HepG2 (cell line): ENCODE data around the gene BIRC6. TPM values are rescaled to one million over a fixed set of nuclear protein-coding genes. Genes with fewer than 3 reads are reported as not detected.

Experiments used
- CHD2 ChIP-seq: IDR thresholded peaks from 2 replicates; pipeline ENCODE4 v1.6.1; 2011; ENCODE audit warnings: low read depth, low read length, improper control_type of control experiment
- ELF4 ChIP-seq: sonication (generic); formaldehyde crosslinking; IDR thresholded peaks from 2 replicates; pipeline ENCODE4 v1.5.0; 2020; ENCODE audit warnings: missing genetic modification reagents, mild to moderate bottlenecking, moderate library complexity, borderline replicate concordance
- ETV6 ChIP-seq: sonication (generic); formaldehyde crosslinking; conservative IDR thresholded peaks from 2 replicates; pipeline ENCODE4 v1.4.0; 2020; ENCODE audit warnings: missing genetic modification reagents
- HMGA1 ChIP-seq: sonication (generic); formaldehyde crosslinking; conservative IDR thresholded peaks from 2 replicates; pipeline ENCODE4 v1.4.0; 2020; ENCODE audit warnings: missing genetic modification reagents
- HOXA5 ChIP-seq: sonication (generic); formaldehyde crosslinking; IDR thresholded peaks from 2 replicates; pipeline ENCODE4 v1.4.0; 2020; ENCODE audit warnings: missing genetic modification reagents
- KLF15 ChIP-seq: sonication (generic); formaldehyde crosslinking; IDR thresholded peaks from 2 replicates; pipeline ENCODE4 v1.8.1; 2023; ENCODE audit warnings: borderline replicate concordance, mild to moderate bottlenecking, inconsistent platforms, missing genetic modification reagents, mixed read lengths
- KLF6 ChIP-seq: IDR thresholded peaks from 2 replicates; pipeline ENCODE4 v1.8.0; 2016; ENCODE audit warnings: missing biosample characterization, missing genetic modification reagents
- MBD4 ChIP-seq: IDR thresholded peaks from 2 replicates; pipeline ENCODE4 v1.6.1; 2012; ENCODE audit warnings: low read length, inconsistent platforms, borderline replicate concordance
- MTF2 ChIP-seq: sonication (generic); formaldehyde crosslinking; IDR thresholded peaks from 2 replicates; pipeline ENCODE4 v1.5.0; 2020; ENCODE audit warnings: missing genetic modification reagents, borderline replicate concordance
- SAP130 ChIP-seq: IDR thresholded peaks from 2 replicates; pipeline ENCODE4 v1.6.1; 2016; ENCODE audit warnings: low read depth
- SCMH1 ChIP-seq: sonication (generic); formaldehyde crosslinking; IDR thresholded peaks from 2 replicates; pipeline ENCODE4 v1.9.0; 2021; ENCODE audit warnings: missing genetic modification reagents, mild to moderate bottlenecking, borderline replicate concordance
- SNAI1 ChIP-seq: sonication (generic); formaldehyde crosslinking; IDR thresholded peaks from 2 replicates; pipeline ENCODE4 v1.5.0; 2020; ENCODE audit warnings: mild to moderate bottlenecking, missing genetic modification reagents, borderline replicate concordance
- TCF7L2 ChIP-seq: IDR thresholded peaks from 2 replicates; pipeline ENCODE4 v1.6.1; 2011; ENCODE audit warnings: mild to moderate bottlenecking, low read depth, low read length, moderate library complexity
- ZFP37 ChIP-seq: sonication (generic); formaldehyde crosslinking; IDR thresholded peaks from 2 replicates; pipeline ENCODE4 v1.4.0; 2020; ENCODE audit warnings: missing genetic modification reagents, borderline replicate concordance
- ZNF24 ChIP-seq: fragments of 450-650 bp; IDR thresholded peaks from 2 replicates; pipeline ENCODE4 v1.6.1; 2017; ENCODE audit warnings: antibody characterized with exemption, mild to moderate bottlenecking
- ZNF350 ChIP-seq: sonication (generic); formaldehyde crosslinking; IDR thresholded peaks from 2 replicates; pipeline ENCODE4 v1.4.0; 2020; ENCODE audit warnings: mild to moderate bottlenecking, low read depth, missing genetic modification reagents, borderline replicate concordance
- ZNF383 ChIP-seq: sonication (generic); formaldehyde crosslinking; IDR thresholded peaks from 2 replicates; pipeline ENCODE4 v1.4.0; 2020; ENCODE audit warnings: missing genetic modification reagents, mild to moderate bottlenecking, borderline replicate concordance
- ZNF496 ChIP-seq: sonication (generic); formaldehyde crosslinking; IDR thresholded peaks from 2 replicates; pipeline ENCODE4 v1.8.1; 2023; ENCODE audit warnings: mild to moderate bottlenecking, moderate library complexity, missing genetic modification reagents; ENCODE audit not compliant: insufficient replicate concordance
- ZNF615 ChIP-seq: sonication (generic); formaldehyde crosslinking; IDR thresholded peaks from 2 replicates; pipeline ENCODE4 v1.5.0; 2020; ENCODE audit warnings: mild to moderate bottlenecking, missing genetic modification reagents, borderline replicate concordance
- polyA plus RNA-seq, 8 experiments: library from polyadenylated mRNA; depleted of rRNA in 3 of 8; stranded (reverse) in 7 of 8; unstranded in 1 of 8; fragments of >200 nt; fragmentation: Illumina TruSeq in 4 of 8; extraction: Trizol in 4 of 8; gene quantifications; 2 replicates each; pipeline versions ENCODE4 v1.2.1 to v1.2.3, GENCODE V29; 2011 to 2016; ENCODE audit warnings: low read depth in 4 of 8, missing spikeins in 1 of 8, mixed read lengths in 1 of 8; ENCODE audit not compliant: insufficient read depth in 1 of 8
- total RNA-seq, 5 experiments: library from RNA; depleted of rRNA; stranded (reverse); fragments of >200 nt; fragmentation: Illumina TruSeq; extraction: Trizol; gene quantifications; 2 replicates each; pipeline ENCODE4 v1.2.3, GENCODE V29; 2016; ENCODE audit warnings: low read depth in 1 of 5
- TF ChIP-seq, protein P1 (sequence below): IDR thresholded peaks from 2 replicates; pipeline ENCODE4 v1.6.1; 2016; ENCODE audit warnings: missing genetic modification reagents, missing compliant biosample characterization
- TF ChIP-seq, protein P2 (sequence below): sonication (generic); formaldehyde crosslinking; IDR thresholded peaks from 2 replicates; pipeline ENCODE4 v1.8.1; 2022; ENCODE audit warnings: low read depth, mild to moderate bottlenecking, missing genetic modification reagents

Gene BIRC6
- total and polyA plus RNA-seq, 2 of the 13 experiments (the other 11 are each of a cell fraction or from before 2014, with no cell fraction given): 65.6 to 120 TPM

- TF ChIP-seq ZNF615 (CRISPR knock-in tag) (no peak), ZNF24 (no peak), KLF15 (CRISPR knock-in tag) (no peak), SNAI1 (CRISPR knock-in tag) (no peak; the same call in 1 of the 2 replicates), CHD2 (peak; percentile 29; the same call in 1 of the 2 replicates), KLF6 (CRISPR knock-in tag) (peak; percentile 78; the same call in 1 of the 2 replicates), ETV6 (CRISPR knock-in tag) (no peak), ZNF383 (CRISPR knock-in tag) (no peak), TCF7L2 (no peak), SAP130 (CRISPR knock-in tag) (peak; percentile 97), HMGA1 (CRISPR knock-in tag) (no peak), MBD4 (no peak), HOXA5 (peak; percentile 94), ZFP37 (CRISPR knock-in tag) (0 out of 2 replicates have a peak, but pooled peaks have one; percentile 48), ELF4 (no peak; the same call in 1 of the 2 replicates), MTF2 (CRISPR knock-in tag) (peak; percentile 52; the same call in 1 of the 2 replicates), SCMH1 (CRISPR knock-in tag) (no peak), ZNF496 (no peak), ZNF350 (CRISPR knock-in tag) (peak; percentile 92; the same call in 1 of the 2 replicates)
- TF ChIP-seq, protein P1, sequence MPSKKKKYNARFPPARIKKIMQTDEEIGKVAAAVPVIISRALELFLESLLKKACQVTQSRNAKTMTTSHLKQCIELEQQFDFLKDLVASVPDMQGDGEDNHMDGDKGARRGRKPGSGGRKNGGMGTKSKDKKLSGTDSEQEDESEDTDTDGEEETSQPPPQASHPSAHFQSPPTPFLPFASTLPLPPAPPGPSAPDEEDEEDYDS: peak; percentile 79
- TF ChIP-seq, protein P2, sequence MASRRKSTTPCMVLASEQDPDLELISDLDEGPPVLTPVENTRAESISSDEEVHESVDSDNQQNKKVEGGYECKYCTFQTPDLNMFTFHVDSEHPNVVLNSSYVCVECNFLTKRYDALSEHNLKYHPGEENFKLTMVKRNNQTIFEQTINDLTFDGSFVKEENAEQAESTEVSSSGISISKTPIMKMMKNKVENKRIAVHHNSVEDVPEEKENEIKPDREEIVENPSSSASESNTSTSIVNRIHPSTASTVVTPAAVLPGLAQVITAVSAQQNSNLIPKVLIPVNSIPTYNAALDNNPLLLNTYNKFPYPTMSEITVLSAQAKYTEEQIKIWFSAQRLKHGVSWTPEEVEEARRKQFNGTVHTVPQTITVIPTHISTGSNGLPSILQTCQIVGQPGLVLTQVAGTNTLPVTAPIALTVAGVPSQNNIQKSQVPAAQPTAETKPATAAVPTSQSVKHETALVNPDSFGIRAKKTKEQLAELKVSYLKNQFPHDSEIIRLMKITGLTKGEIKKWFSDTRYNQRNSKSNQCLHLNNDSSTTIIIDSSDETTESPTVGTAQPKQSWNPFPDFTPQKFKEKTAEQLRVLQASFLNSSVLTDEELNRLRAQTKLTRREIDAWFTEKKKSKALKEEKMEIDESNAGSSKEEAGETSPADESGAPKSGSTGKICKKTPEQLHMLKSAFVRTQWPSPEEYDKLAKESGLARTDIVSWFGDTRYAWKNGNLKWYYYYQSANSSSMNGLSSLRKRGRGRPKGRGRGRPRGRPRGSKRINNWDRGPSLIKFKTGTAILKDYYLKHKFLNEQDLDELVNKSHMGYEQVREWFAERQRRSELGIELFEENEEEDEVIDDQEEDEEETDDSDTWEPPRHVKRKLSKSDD (CRISPR knock-in tag): peak; percentile 39; the same call in 1 of the 2 replicates
Measured at GRCh38 chr2:32627814-32628579, 271.2 kb downstream of the BIRC6 start, which contains the start of gene TTC27 (continued).
